GM19467 (cell line): ENCODE data around the gene MYL12B.
A peak's percentile ranks its signal among the peaks of the same experiment; 100 is the strongest.
"Not testable (repeated sequence)": the region's sequence is repeated elsewhere in the genome, so short reads cannot be mapped to it uniquely, and the experiment has no call there.

Experiments
- ATAC-seq: cut with Tn5 transposase; IDR thresholded peaks from one replicate; pipeline ENCODE4 v1.9.1; 2021; ENCODE audit warnings: mild to moderate bottlenecking, moderate library complexity; ENCODE audit not compliant: unreplicated experiment

Gene MYL12B

DNA sequence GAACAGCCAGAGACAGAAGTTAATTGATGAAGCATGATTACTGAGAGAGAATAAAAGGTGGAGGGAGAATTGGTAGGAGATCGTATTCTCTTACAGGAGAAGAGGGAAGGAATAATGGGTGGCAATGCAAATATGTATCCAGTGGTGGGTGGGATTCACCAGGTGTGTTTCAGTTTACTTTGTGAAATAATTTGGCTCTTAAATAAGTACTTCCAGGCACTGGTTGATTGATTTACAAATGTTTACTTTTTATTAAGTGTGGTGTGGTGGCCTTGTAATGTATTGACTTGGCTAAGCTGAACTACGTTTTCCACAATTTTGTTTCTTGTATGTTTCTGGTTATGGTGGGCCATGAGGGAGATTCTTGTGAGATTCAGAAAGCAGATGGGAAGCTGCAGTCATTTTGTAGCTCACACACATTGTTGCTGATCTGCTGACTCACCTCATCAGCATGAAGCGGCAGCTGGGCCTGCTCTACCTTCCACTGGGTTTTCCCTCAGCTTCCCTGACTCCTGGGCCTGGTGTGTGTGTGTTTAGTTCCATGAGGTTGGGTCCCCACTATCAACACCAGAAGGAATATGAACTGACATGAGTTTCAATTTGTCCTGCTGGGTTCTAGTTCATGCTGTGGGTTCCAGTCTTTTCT lies 32.6 kb downstream of the MYL12B start:
- no peak for ATAC-seq

DNA sequence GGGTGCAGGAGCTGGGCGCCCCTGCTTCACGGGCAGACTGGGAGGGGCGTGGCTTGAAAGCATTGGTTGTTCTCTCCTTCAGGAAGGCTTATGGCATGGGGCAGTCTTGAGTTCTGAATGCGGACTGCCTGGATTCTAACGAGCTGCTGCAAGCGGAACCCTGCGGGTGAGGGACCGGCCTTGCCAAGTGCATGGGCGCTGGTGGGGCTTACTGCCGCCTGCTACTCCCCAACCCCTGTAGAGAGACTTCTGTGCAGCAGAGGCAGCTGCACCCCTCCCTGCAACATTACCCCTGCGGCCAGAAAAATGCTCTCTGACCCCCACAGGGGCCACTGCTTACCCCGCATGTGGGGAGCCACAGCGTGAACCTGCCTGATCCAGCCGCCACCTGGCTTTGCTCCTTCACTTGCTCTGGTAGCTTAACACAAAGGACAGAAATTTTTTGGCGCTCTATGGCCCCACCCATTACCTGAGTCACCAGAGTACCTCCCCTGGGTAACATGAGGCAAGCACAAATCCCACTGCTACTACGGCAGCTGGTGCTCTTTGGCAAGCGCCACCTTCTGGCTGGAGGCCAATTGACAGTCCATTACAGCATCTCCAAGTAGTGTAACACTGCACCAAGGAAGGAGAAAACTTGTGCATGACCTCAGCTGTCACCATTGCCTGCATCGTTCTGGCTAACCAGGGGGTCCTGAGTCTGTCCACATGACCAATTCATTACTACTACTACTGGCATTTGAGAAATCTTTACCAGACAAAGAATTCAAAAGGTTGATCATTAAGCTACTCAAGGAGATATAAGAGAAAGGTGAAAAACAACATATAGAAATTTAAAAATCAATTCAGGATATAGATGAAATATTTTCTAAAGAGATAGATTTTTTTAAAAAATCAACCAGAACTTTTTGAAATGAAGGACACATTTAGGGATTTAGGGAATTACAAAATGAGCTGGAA lies 35.4 kb downstream of the MYL12B start:
- ATAC-seq = peak; percentile 97

DNA sequence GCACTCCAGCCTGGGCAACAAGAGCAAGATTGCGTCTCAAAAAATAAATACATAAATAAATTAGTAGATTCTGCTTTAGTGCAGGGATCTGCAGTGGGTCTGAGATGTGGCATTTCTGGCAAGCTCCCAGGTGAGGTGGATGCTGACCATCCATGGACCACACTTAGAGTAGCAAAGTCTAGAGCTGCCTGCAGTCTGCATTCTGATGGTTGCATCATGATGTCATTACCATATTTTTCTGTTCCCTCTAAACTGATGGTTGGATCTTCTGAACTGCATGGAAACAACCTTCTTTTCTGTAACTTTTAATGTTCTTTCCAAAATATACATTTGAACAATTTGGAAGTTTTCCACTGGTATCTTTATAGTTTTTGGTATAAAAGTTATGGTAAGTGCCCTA lies 42.9 kb downstream of the MYL12B start:
- ATAC-seq = no peak

DNA sequence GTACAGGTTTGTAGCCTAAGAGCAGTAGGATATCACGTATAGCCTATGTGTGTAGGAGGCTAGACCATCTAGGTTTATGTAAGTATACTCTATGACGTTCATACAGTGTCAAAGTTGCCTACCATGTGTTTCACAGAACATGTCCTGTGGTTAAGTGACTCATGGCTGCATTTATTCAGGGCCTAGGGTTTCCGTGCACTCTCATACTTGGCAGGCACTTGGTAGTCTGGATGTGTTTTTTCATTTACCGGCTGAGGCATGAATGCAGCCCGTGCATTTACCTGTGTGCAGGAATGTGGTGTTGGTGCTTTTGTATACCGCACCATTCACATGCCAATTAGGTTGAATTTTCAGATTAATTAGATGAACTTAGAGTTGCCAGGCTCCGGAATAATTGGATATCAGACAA lies 43.4 kb downstream of the MYL12B start:
- ATAC-seq = no peak

DNA sequence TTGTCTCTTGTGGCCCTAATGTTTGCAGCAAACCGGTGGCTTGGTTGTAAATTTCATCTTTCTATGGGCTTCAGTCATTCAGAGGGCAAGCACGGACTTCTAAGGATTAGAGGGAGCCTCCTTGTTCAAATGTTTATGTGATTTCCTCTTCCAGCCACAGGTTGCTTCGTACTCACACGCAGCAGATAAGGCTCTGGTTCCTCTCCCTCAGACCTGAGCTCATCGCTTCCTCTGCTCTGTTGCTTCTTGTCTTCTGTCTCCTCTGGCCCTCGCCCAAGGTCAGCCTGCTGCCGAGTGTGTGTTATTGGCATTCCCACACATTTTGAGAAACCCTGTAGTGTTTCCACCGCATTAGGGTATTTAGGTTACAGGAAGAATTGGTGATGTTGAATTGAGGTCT lies 44.0 kb downstream of the MYL12B start:
- ATAC-seq = no peak

DNA sequence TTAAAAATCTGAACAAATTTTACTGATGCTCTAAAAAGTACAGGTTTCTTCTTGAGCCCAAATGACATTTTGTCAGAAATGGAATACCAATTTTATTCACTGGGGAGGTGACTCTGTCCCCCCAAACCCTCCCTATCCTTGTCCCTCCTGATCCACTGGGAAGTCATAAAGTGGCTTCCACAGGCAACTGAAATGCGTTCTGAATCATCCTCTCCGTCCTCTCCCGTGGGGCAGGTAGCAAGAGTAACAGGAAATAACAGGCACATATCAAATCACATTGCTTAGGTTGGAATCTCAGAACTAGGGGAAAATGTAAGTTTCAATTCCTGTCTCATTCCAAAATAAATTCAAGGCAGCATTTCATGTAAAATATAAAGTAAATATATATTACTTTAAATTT lies 44.5 kb downstream of the MYL12B start:
- no peak for ATAC-seq

DNA sequence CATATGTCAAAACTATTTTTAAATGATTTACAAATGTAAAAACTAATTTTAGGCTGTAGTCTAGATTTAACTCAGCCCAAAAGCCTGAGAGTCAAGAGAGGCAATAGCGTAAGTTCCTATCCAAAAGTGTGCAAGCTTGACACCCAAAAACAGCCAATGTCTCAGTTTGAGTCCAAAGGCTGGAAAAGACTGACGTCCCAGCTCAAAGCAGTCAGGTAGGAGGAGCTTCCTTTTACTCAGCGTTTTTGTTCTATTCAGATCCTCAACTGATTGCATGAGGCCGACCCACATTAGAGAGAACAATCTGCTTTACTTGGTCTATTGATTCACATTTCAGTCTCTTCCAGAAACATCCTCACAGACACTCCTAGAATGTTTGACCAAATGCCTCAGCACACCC lies 51.8 kb downstream of the MYL12B start:
- ATAC-seq = no peak

DNA sequence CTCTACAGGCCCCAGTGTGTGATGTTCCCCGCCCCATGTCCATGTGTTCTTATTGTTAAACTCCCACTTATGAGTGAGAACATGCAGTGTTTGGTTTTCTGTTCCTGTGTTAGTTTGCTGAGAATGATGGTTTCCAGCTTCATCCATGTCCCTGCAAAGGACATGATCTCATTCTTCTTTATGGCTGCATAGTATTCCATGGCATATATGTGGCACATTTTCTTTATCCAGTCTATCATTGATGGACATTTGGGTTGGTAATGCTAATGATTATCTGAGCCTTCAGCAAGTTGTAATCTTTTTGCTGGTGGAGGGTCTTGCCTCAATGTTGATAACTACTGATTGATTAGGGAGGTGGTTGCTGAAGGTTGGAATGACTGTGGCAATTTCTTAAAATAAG lies 53.4 kb downstream of the MYL12B start:
- ATAC-seq = not testable (repeated sequence)

DNA sequence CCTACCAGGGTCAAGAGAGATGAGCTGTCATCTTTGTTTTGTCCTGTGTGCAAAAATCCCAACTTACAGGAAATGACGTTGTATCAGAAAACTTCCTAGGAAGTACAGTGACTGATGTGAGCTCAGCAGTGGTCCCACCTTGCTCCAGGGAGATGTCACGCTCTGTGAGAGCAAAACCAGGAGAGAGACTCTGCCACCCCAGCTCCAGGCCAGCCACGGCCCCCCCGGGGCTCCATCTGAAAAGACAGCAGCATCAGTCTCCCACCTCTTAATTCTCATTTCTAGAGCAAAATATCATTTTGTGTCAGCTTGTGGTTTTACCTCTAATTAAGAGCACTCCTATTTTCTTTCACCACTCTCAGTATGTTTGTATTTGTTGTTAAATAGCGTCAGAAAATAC lies 57.5 kb downstream of the MYL12B start:
- no peak for ATAC-seq

DNA sequence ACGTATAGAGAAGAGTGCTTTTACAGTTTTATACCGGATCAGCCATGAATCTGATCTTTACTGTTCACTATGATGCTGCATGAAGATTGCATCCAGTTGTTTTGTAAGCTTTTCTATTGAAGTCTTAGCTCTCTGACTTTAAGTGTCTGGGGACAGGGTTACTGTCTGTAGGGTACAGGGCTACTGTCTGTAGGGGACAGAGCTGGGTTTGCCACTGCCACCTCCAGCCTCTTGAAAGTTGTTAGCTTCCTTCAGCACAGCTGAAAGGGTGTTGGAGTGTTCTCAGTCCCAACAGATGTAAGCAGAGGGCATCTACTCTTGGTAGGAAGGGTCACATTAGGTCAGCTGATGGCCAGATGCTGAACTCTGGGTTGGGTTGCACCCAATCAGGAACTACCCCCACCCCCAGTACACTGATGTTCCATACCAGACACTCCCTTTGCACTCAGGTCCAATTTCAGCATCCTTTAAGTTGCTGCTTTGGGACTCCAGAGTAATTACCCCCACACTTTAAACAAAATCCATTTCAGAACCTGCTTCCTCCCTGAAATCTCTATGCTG lies 58.0 kb downstream of the MYL12B start:
- no peak for ATAC-seq

DNA sequence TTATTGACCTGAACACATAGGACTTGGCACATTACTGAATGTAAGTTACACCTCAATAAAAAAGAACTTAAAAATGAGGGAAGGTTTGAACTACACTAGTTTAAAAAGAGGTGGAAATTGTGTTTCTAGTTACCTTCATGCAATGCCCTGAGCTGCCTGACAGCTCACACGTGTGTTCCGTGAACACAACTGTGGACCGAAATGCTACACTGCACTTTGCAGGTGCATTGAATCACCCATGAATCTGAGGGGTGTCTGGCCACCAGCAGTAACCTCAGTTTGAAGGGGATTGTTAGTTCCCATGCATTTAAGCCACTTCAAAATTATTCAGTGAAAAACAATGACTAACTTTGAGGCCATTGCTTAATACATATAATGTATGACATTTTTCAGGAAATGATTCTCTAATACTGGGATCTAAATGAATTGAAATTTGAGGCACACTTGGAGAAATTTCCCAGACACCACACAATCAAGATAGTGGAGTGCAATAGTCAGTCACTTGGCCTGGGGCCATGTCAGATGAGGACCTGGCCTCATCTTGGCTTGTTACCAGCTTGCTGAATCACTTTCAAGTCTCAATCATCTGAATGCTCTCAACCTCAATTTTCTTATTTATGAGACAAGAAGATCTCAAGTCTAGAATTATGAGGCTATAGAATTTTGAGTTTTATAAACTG lies 59.3 kb downstream of the MYL12B start:
- no peak for ATAC-seq

DNA sequence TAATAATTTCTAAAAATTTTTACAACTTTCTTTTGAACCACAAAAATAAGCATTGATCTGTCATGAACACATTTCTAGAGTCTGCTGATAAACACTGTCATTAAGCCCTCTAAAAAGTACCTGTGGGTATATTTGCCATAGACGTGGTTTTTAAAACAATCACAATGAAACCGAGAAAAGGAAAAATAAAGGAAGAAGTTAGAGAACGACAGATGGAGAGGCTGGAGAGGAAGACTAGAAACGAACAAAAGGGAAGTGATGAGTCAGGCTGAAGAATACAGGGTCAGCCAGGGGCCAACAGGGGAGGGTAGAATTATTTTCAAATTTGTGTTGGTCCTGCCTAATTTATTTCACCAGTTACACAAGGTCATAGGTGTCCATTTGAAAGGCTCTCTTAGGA lies 62.0 kb downstream of the MYL12B start:
- no peak for ATAC-seq
